Endothelial cell of umbilical vein (primary cell): ENCODE data around the gene ABCA7. TPM values are rescaled to one million over a fixed set of nuclear protein-coding genes. Genes with fewer than 3 reads are reported as not detected.

Experiments
- BruUV-seq: library from RNA; stranded (reverse); fragments of 400-500 nt; replicated peaks from 2 replicates; lab custom pipeline; 2021; lab: Mats Ljungman, UMichigan
- CTCF ChIA-PET: fragments of 300-600, 350-600 bp; sonication (Branson Sonifier 250); formaldehyde crosslinking; loops from one replicate; lab custom pipeline; 2021; ENCODE audit warnings: antibody characterized with exemption, inconsistent platforms; lab: Charles Lee
- POLR2A ChIA-PET: fragments of 300-600, 350-600 bp; sonication (Branson Sonifier 250); formaldehyde crosslinking; loops from one replicate; lab custom pipeline; 2021; ENCODE audit warnings: antibody characterized with exemption, inconsistent platforms; lab: Charles Lee
- DNase-seq: peaks from one replicate; pipeline ENCODE4 v3.0.0-alpha.2; 2011; ENCODE audit warnings: low read depth, low spot score
- FAIRE-seq: peaks from 2 replicates; lab custom pipeline; 2011; peaks lifted over from hg19 to GRCh38; lab: Jason Lieb, UNC
- H2AFZ ChIP-seq: 2 replicates; pipeline ENCODE4 v1.6.0; 2012; ENCODE audit warnings: low read depth, low read length, control low read depth, inconsistent platforms
- H3K27ac ChIP-seq: 2 replicates; pipeline ENCODE4 v1.5.1; 2011; ENCODE audit warnings: low read depth, mild to moderate bottlenecking, control low read depth, low read length, moderate library complexity; ENCODE audit not compliant: insufficient read depth
- H3K27me3 ChIP-seq, 2 experiments: 2 replicates each; pipeline versions ENCODE4 v1.6.0 to v1.6.1; 2011; ENCODE audit warnings: low read length in 2 of 2, mixed read lengths in 1 of 2; ENCODE audit not compliant: control insufficient read depth in 2 of 2, insufficient read depth in 2 of 2
- H3K36me3 ChIP-seq, 2 experiments: 2 replicates in 1 of 2; 3 replicates in 1 of 2; pipeline ENCODE4 v1.5.1; 2011; ENCODE audit warnings: low read length in 2 of 2, mild to moderate bottlenecking in 1 of 2, moderate library complexity in 1 of 2; ENCODE audit not compliant: control insufficient read depth in 2 of 2, insufficient read depth in 2 of 2; ENCODE audit errors: extremely low read depth in 1 of 2
- H3K4me1 ChIP-seq: 3 replicates; pipeline ENCODE4 v1.5.1; 2011; ENCODE audit warnings: mild to moderate bottlenecking, low read length; ENCODE audit not compliant: control insufficient read depth, insufficient read depth; ENCODE audit errors: extremely low read depth
- H3K4me2 ChIP-seq: 2 replicates; pipeline ENCODE4 v1.6.1; 2011; ENCODE audit warnings: low read length, control low read depth, mixed read lengths; ENCODE audit not compliant: insufficient read depth
- H3K4me3 ChIP-seq, 3 experiments: fragments of 200-600 bp in 1 of 3; sonication (generic), shearing (Covaris generic) in 1 of 3; replicated peaks in 1 of 3; 2 replicates each; pipeline ENCODE4 v1.5.1; 2011 to 2016; ENCODE audit warnings: control low read depth in 3 of 3, low read length in 3 of 3, mild to moderate bottlenecking in 2 of 3, inconsistent platforms in 1 of 3, low read depth in 1 of 3, moderate library complexity in 1 of 3; ENCODE audit not compliant: insufficient read depth in 1 of 3
- H3K79me2 ChIP-seq: 2 replicates; pipeline ENCODE4 v1.6.0; 2012; ENCODE audit warnings: low read length, inconsistent platforms; ENCODE audit not compliant: control insufficient read depth, insufficient read depth
- H3K9ac ChIP-seq: replicated peaks from 2 replicates; pipeline ENCODE3; 2011; ENCODE audit warnings: low read length, control low read depth; ENCODE audit not compliant: insufficient read depth; ENCODE audit errors: extremely low read depth
- H3K9me1 ChIP-seq: replicated peaks from 3 replicates; pipeline ENCODE4 v1.6.0; 2011; ENCODE audit warnings: mild to moderate bottlenecking, low read length; ENCODE audit not compliant: control insufficient read depth, insufficient read depth; ENCODE audit errors: extremely low read depth
- H3K9me3 ChIP-seq: replicated peaks from 2 replicates; pipeline ENCODE4 v1.5.1; 2012; ENCODE audit warnings: low read length, inconsistent platforms; ENCODE audit not compliant: control insufficient read depth, insufficient read depth
- H4K20me1 ChIP-seq: replicated peaks from 2 replicates; pipeline ENCODE3; 2011; ENCODE audit warnings: mild to moderate bottlenecking, low read length; ENCODE audit not compliant: control insufficient read depth, insufficient read depth; ENCODE audit errors: extremely low read depth
- CTCF ChIP-seq, 2 donors: IDR thresholded peaks; 1 replicate in 1 of 2; 2 replicates in 1 of 2; pipeline ENCODE4 v1.5.1; 2011; ENCODE audit warnings: low read length in 2 of 2, mild to moderate bottlenecking in 2 of 2, moderate library complexity in 2 of 2, control low read depth in 1 of 2, inconsistent platforms in 1 of 2, low read depth in 1 of 2; ENCODE audit not compliant: insufficient read depth in 1 of 2; ENCODE audit errors: extremely low read depth in 1 of 2
- EZH2 ChIP-seq: IDR thresholded peaks from 2 replicates; pipeline ENCODE4 v1.6.1; 2012; ENCODE audit warnings: borderline replicate concordance, low read depth, mild to moderate bottlenecking, moderate library complexity, low read length, inconsistent platforms; ENCODE audit not compliant: severe bottlenecking
- FOS ChIP-seq: IDR thresholded peaks from 2 replicates; pipeline ENCODE4 v1.6.1; 2011; ENCODE audit warnings: mild to moderate bottlenecking, low read length, moderate library complexity, borderline replicate concordance; ENCODE audit not compliant: insufficient read depth
- GATA2 ChIP-seq: IDR thresholded peaks from 2 replicates; pipeline ENCODE4 v1.7.0; 2011; ENCODE audit warnings: low read depth, mild to moderate bottlenecking, moderate library complexity, mixed read lengths, low read length; ENCODE audit not compliant: insufficient read length, insufficient read depth
- JUN ChIP-seq: IDR thresholded peaks from 2 replicates; pipeline ENCODE4 v1.6.1; 2011; ENCODE audit warnings: borderline replicate concordance, low read depth; ENCODE audit not compliant: insufficient read length, insufficient read depth
- MAX ChIP-seq: IDR thresholded peaks from 2 replicates; pipeline ENCODE4 v1.6.1; 2011; ENCODE audit not compliant: insufficient read depth, insufficient read length
- MYC ChIP-seq: IDR thresholded peaks from one replicate; pipeline ENCODE4 v1.6.1; 2011; ENCODE audit warnings: mild to moderate bottlenecking, low read depth, low read length
- POLR2A ChIP-seq: IDR thresholded peaks from 2 replicates; pipeline ENCODE4 v1.6.1; 2012; ENCODE audit warnings: low read depth, mild to moderate bottlenecking, control low read depth, low read length
- POLR2AphosphoS5 ChIP-seq: IDR thresholded peaks from 2 replicates; pipeline ENCODE4 v1.6.1; 2012; ENCODE audit warnings: low read depth, mild to moderate bottlenecking, control low read depth, low read length, moderate library complexity; ENCODE audit not compliant: insufficient read depth
- dilution Hi-C: fragments of 300-500 bp; cut with MboI; formaldehyde crosslinking; loops from one replicate; pipeline ENCODE4 v1.15.0; 2019; ENCODE audit warnings: low sequenced_read_pairs; ENCODE audit not compliant: extremely low pct_ligation_motif_present
- intact Hi-C: fragments of 100-400 bp; cut with micrococcal nuclease; formaldehyde crosslinking; loops from one replicate; pipeline ENCODE4 v1.10.0; 2022
- polyA plus RNA-seq, 4 experiments: library from polyadenylated mRNA; depleted of rRNA in 3 of 4; stranded (reverse) in 3 of 4; unstranded in 1 of 4; fragments of >200 nt; gene quantifications; 2 replicates each; pipeline versions ENCODE4 v1.2.1 to v1.2.3, GENCODE V29; 2011 to 2012; ENCODE audit warnings: missing spikeins in 1 of 4
- total RNA-seq: library from RNA; stranded (reverse); gene quantifications from 2 replicates; pipeline ENCODE4 v1.2.3, GENCODE V29; 2021

The ABCA7 gene
- total and polyA plus RNA-seq, 2 donors (not counting 3 experiments of a cell fraction or from before 2014, with no cell fraction given) = 5.7 to 9.8 TPM

- DNase-seq = peak; percentile 55
- TF ChIP-seq CTCF (IDR thresholded peaks at IDR 0.05; ENCODE audit: extremely low read depth in 1 of 2, insufficient read depth in 1 of 2, low read depth in 1 of 2, low read length in 2 of 2) (peak; percentile 70 to 82), MAX (peak; percentile 69), GATA2 (no peak), POLR2A (no peak), FOS (no peak), POLR2AphosphoS5 (peak; percentile 52), MYC (no peak), JUN (no peak), EZH2 (no peak)
- CTCF ChIA-PET = interaction anchor here (0.8 to 1.9 kb wide), 15 partner anchors 9 to 149 kb away, joined by 3 to 13 read pairs (median 6); partner anchors contain the start of genes CNN2 and GPX4
Measured at GRCh38 chr19:1064661-1065605, 25.0 kb downstream of the ABCA7 start.

More at GRCh38 chr19:1064661-1065605, 25.0 kb downstream of the ABCA7 start:
- Histone ChIP-seq H4K20me1 (no peaks in the 10 kb centered on the region), H3K27me3 (no peaks in the 10 kb centered on the region), H3K79me2 (no peaks in the 10 kb centered on the region), H3K27ac (no peak overlapping the region), H3K9me3 (no peaks in the 10 kb centered on the region), H3K4me1 (peaks cover 31% of the 10 kb centered on the region), H3K4me3 (no peak overlapping the region), H2AFZ (peak overlapping the region; percentile 77), H3K9me1 (no peaks in the 10 kb centered on the region), H3K4me2 (no peak overlapping the region), H3K9ac (no peak overlapping the region), H3K36me3 (no peaks in the 10 kb centered on the region)
- intact Hi-C loops (no loop called here), dilution Hi-C loops (no loop called here)
- no TSS peak for BruUV-seq
- POLR2A ChIA-PET = interaction anchor here (0.8 to 1.2 kb wide), 2 partner anchors 36 to 39 kb away, joined by 3 to 4 read pairs; no protein-coding TSS in a partner anchor
- FAIRE-seq = peak; percentile 50
